Mesenteric fat pad (tissue), 1 donor: ENCODE measurements around the gene AMN1. TPM values are rescaled to one million over a fixed set of nuclear protein-coding genes. Genes with fewer than 3 reads are reported as not detected.
"Not testable (repeated sequence)": the region's sequence is repeated elsewhere in the genome, so short reads cannot be mapped to it uniquely, and the experiment has no call there.

Experiments used
- DNase-seq: peaks from one replicate; pipeline ENCODE4 v3.0.0-alpha.2; 2020; ENCODE audit warnings: low spot score
- total RNA-seq: library from RNA; stranded (reverse); fragmentation: NEBNext Ultra II Directional; extraction: Animal tissue kit (Norgen Biotek cat#: 25700); gene quantifications from one replicate; pipeline ENCODE4 v1.2.1, GENCODE V29; 2021
- donor health status: DM: yes; HTN: yes; CAD: no.

The AMN1 gene
- total RNA-seq, 1 donor from 2014 or later = 8.2 TPM

- DNase-seq = not testable (repeated sequence)
Observed at GRCh38 chr12:31733549-31734432, 5.0 kb upstream of the AMN1 start.

DNA sequence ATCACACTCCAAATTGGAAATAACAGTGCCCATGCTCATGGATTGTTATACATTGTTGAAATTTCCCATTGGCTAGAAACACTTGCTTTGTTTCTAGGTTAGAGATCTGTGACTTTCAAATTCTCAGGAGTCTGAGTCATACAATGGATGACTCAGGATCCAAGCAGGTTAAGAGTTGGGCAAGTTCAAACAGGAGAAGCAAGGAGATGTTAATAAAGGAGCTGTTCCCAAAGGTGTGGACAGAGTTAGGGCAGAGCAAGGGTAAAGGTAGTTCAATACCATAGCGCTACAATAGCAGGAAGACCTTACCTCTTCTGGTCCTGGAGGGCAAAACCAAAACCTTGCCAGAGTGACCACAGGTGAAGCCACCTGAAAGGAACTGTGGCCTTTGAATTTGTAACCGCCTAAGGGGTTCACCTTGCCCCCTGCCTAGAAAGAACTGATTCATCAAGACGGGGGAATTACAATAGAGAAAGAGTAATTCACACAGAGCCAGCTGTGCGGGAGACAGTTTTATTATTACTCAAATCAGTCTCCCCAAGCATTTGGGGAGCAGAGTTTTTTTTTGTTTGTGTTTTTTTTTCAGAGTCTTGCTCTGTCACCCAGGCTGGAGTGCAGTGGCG, 4.2 kb upstream of the AMN1 start:
- DNase-seq = no peak

DNA sequence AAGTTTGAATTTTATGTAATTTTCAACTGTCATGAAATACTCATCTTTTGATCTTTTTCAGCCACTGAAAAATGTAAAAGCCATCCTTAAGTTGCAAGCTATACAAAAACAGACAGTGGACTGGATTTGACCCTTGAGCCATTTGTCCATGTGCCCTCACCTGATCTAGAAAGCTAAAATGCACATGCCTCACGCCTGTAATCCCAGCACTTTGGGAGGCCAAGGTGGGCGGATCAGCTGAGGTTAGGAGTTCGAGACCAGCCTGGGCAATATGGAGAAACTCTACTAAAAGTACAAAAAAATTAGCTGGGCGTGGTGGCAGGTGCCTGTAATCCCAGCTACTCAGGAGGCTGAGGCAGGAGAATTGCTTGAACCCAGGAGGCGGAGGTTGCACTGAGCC, 2.4 kb upstream of the AMN1 start:
- not testable (repeated sequence) for DNase-seq

GRCh38 chr12:31729705-31730104, 884 bp upstream of the AMN1 start:
- no peak for DNase-seq

DNA sequence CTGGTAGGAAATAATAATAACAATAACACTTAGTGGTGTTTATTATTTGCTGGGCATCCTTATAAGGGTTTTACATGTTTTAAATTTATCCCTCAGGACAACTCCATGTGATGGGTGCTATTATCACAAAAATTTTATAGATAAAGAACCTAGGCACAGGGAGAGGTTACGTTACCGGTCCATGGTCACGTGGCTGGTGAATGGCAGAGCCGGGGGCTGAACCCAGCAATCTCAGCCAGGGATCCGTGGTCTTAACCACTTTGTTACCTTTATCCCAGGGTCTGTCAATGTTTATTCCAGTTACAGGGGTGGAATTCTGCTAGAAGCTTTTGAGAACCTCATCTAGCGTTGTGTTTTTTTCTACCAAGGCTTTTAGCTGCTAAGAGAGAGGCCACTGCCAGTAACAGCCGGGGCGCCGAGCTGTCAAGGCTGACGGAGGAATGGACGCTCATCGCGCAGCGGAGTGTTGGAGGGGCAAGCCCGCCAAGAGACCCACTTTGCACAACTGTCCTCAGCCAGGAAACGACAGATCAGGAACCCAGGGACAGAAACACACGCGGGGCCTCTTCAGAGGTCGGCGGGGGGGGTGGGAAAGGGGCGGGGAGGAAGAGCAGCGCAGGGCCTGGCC, 418 bp downstream of the AMN1 start:
- no peak for DNase-seq

GRCh38 chr12:31727192-31727591, 1.6 kb downstream of the AMN1 start:
- DNase-seq = no peak

GRCh38 chr12:31726575-31726974, 2.2 kb downstream of the AMN1 start:
- DNase-seq = no peak

DNA sequence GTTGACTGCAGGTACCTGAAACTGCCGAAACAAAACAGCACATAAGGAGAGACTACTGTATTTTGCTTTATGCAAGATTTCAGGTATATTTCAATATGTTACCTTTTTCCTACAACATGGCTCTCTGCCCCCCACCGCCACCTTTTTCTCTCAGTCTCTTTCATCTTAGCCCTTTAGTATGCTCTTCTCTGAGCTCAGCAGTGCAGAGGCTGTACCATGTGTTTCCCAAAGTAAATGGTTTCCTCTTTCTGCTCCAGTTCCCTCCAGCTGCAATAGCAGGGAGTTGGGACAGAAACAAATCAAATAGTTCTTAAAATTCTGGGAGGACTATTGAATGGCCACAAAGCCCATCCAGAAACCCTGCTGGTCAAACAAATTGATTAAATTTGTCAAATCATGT, 4.3 kb downstream of the AMN1 start:
- no peak for DNase-seq

GRCh38 chr12:31722580-31722979, 6.2 kb downstream of the AMN1 start:
- DNase-seq = no peak

- DNase-seq = not testable (repeated sequence)
Observed at GRCh38 chr12:31718542-31719198, 10.2 kb downstream of the AMN1 start.

- not testable (repeated sequence) for DNase-seq
Observed at GRCh38 chr12:31716998-31717397, 11.8 kb downstream of the AMN1 start.

- DNase-seq = no peak
Observed at GRCh38 chr12:31715283-31715825, 13.5 kb downstream of the AMN1 start.

- DNase-seq = no peak
Observed at GRCh38 chr12:31714406-31715271, 14.2 kb downstream of the AMN1 start.

GRCh38 chr12:31712877-31713276, 15.9 kb downstream of the AMN1 start:
- DNase-seq = no peak

DNA sequence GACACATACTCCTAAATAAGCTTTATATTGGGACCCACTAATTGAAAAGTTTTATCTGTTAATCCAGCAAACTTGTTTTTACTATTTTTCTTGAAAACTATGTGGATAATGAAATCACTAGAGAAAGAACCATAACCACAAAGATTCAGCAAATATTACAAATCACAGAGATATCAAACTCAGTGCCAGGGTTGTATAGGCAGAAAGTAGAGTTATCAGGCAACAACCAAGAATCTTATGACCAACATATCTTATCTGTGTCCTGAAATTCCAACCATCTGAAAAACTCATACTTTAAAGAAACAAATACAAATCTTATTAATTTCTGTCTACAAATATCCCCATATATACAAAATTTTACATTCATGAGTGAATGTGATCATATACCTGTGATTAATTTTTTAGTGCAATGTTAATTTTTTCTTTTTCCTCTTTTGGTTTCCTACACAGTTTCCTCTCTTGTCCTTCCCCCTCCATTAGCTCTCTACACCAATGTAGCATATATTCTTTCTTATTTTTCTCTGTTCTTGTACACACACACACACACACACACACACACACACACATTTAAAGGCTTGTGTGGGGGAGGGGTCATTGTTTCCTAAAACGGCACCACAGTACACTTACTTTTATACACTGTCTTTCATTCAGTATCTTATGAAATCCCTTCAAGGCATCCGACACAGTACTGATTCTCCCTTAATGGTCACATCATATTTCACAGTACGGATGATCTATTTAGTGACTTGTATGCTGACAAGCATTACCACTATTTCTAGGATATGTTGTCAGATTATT, 18.6 kb downstream of the AMN1 start:
- DNase-seq = no peak

GRCh38 chr12:31708118-31708517, 20.7 kb downstream of the AMN1 start:
- DNase-seq = not testable (repeated sequence)

DNA sequence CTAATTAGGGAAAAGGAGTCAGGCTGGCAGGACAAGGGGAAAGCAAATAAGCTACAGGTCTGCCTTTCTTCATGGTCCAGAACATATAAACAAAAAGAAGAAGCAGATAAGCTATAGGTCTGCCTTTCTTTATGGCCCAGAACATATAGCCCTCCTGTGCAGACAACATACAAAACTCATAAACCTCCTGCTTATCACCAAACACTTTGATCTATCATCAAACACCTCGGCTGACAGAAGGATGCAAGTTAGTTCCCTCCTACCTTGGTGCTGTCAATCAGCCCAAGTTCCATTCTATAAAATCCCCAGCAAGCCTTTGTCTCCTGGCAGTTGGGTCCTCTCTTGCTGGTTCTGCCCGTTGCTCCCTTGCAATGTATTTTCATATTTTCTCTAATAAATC, 23.2 kb downstream of the AMN1 start:
- no peak for DNase-seq

DNA sequence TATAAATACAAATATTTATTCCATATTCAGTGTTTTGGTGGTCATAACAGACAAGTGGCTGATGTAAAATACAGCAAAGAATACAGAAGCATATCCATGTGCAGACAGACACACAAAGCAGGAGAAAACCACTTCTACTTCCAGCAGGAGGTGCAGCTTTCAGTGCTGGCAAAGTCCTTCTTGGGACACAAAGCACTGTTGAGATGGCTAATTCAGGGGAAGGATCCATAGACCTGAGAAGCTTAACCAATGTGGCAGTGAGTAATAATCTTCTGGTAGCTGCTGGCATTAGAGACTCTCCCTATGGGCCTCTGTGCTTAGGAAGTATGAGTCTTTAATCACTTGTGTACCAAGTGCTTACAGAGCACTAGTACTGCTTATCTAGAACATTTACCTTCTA, 26.8 kb downstream of the AMN1 start:
- DNase-seq = no peak

GRCh38 chr12:31689921-31690320, 38.9 kb downstream of the AMN1 start:
- not testable (repeated sequence) for DNase-seq

- no peak for DNase-seq
Observed at GRCh38 chr12:31687101-31687527, 41.7 kb downstream of the AMN1 start.
